HG03342 (cell line): Measurements from ENCODE around the gene SOS2.
A peak's percentile ranks its signal among the peaks of the same experiment; 100 is the strongest.

ENCODE experiments used
- ATAC-seq: cut with Tn5 transposase; IDR thresholded peaks from one replicate; pipeline ENCODE4 v1.9.1; 2021; ENCODE audit warnings: mild to moderate bottlenecking, moderate library complexity; ENCODE audit not compliant: unreplicated experiment

Gene SOS2

DNA sequence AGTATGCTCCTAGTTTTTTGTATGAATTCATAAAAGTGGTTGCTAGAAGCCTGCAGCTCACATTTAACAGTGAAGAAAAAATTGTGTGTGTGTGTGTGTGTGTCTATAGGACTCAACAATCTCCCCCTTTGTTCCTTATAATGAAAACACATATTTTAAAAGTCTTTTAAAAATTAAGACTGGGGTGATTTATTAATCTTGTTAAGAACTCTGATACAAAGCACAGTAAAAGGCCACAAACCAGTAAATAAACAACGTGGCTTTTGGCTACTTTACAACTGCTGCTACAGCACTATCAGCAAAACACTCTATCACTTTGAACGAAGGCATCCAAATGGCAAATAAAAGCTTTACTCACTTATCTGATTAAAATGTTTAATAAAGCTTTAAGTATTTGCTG lies 114.4 kb downstream of the SOS2 start:
- ATAC-seq = no peak

DNA sequence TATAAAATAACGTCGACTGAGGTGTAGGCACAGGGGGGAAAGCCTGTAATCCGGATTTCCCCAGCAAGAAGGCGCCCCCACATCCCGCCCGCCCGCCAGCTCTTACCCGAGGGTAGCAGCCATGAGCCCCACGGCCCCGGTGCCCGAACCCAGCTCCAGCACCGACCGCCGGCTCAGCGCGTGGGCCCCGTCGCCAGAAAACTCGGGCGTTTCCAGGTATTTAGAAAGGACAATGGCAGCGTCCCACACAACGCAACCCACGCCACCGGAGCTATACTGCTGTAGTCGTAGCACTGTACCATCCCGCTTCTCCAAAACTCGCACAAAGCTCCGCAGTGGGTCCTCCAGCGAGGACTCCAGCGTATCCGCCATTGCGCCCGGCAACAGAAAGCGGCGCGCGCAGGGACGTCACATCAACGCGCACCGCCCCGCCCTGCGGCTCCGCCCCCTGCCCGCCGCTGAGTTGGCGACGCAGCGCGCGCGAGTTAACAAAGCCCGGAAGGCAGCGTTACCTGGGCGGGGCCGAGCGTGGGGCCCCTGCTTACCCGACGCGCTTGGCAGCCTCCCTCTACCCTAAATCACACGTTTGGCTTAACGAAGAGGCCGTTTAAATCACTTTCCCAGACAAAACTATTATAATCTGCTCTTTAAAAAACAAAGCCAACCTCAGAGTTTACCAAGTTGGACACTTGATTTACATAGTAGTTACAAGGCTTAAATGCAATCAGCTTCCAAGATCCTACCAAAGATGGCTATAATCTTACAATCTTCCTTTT lies 115.0 kb downstream of the SOS2 start, which contains the start of gene VCPKMT:
Gene VCPKMT, minus strand, starts transcription at position 392 of the 776 bp plus-strand sequence. Its CDS starts 20 bp downstream, at position 372.
- peak; percentile 94 for ATAC-seq

GRCh38 chr14:50113381-50114035 lies 117.9 kb downstream of the SOS2 start:
- no peak for ATAC-seq

- ATAC-seq = no peak
Observed at GRCh38 chr14:50110323-50111037, 120.9 kb downstream of the SOS2 start.

- no peak for ATAC-seq
Observed at GRCh38 chr14:50109342-50109741, 122.0 kb downstream of the SOS2 start.

DNA sequence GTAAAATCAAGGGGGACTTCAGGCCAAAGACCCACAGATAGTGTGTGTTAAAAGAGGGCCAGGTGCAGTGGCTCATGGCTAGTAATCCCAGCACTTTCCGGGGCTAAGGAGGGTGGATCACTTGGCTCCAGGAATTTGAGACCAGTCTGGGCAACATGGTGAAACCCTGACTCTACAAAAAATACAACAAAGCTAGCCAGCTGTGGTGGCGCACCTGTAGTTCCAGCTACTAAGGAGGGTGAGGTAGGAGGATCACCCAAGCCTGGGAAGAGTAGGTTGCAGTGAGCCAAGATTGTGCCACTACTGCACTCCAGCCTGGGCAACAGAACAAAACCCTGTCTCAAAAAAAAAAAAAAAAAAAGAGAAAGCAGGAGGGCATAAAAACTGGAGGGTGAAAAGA lies 123.5 kb downstream of the SOS2 start:
- ATAC-seq = no peak

- no peak for ATAC-seq
Observed at GRCh38 chr14:50106178-50106577, 125.2 kb downstream of the SOS2 start.

DNA sequence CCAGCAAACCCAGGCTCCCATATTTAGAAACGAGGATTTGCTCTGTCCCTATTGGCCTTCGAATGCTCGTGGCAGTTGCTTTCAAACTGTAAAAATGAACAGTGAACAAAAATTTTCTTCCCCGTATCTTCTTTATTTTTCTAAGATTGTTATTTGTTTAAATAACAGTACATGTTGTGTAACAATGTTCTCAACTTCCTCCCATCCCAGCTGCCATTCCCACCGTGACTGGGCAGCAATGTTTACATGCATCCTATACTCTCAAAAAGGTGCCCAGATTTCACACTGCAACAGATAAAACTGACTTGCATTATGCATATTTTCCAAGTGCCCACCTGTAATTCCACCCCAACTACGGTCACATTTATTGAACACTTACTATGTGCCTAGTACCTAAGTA lies 127.8 kb downstream of the SOS2 start:
- no peak for ATAC-seq

DNA sequence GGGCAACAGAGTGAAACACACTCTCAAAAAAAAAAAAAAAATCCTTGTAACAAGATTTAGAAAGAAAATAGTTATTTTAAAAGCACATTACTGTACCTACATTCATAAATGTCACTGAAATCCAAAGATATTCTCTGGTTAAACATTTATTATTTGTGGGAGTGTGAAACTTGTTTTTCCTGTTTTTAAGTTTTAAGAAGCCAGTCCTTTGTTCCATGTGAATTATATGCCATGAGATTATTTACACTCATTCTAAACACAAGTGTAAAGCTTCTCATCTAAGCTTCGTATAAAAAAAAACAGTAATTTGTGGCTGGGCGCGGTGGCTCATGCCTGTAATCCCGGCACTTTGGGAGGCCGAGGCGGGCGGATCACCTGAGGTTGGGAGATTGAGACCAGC lies 130.0 kb downstream of the SOS2 start:
- no peak for ATAC-seq

GRCh38 chr14:50100805-50101204 lies 130.6 kb downstream of the SOS2 start:
- no peak for ATAC-seq

GRCh38 chr14:50099335-50099734 lies 132.0 kb downstream of the SOS2 start:
- ATAC-seq = no peak

DNA sequence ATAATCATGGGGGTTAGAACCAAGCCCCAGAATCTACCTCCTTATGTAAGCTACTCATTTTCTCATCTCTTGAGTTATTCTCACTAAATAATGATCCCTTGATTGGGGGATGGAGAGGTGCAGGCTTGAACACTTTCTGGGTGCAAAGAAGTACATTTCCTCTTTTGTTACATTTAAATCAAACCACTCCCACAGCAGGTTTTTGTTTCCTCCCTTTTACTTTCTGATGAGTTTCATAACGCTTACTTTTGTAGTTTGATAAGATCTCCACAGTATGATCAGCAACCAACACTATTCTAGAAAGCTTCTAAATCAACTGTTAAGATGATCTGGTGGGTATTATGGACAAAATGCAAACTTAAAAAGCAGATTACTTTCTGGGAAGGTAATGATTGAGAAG lies 135.5 kb downstream of the SOS2 start:
- ATAC-seq = no peak

DNA sequence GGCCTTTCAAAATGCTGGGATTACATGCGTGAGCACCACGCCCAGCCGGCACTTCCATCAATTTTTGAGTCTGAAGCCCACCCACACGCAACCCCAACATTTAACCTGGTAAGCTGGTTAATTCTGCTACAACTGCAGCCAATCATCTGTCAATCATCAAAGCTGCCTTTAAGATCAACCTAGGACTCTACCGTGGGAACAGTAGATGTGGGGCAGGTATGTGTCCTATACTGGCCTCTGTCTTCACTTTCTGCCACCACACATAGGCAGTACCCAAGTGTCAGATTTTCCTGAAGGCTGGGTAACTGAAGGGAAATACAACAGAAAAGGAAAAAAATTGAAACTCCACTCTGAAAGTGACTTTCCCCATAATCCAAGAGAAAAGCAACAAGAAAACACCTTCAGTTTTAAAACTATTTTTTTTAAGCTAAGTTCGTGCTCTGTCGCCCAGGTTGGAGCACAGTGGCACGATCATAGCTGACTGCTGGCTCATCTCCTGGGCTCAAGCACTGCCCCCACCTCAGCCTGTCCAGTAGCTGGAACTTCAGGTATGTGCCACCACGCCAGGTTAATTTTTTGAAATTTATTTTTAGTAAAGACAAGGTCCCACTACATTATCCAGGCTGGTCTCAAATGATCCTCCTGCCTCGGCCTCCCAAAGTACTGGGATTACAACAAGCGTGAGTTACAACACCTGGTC lies 137.2 kb downstream of the SOS2 start:
- ATAC-seq = no peak

GRCh38 chr14:50093496-50093895 lies 137.9 kb downstream of the SOS2 start:
- no peak for ATAC-seq

DNA sequence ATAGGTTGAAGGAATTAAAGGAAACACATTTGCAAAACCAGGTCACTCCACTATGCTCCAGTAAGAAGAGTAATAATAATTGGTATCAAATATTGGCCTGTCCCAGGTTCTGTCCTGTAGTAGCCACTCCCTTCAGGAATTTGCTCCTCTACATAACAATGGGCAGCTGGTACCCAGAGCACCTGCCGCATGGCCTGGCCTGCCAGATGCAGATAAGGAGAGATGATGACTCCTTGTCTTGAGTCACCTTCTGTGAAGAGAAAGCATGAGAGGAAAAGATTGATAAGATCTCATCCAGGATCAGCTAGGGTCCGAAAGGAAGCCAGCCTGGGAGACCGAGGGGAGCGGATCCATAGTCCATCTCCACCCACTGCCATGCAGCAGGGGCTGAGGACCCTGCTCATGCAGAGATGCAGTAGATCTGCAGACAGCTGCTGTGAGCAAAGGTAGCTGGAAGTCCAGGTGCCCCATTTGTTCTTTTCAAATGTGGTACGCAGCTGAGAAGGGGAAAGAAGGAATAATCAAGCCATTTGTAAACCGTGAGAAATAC lies 139.3 kb downstream of the SOS2 start:
- ATAC-seq = no peak

GRCh38 chr14:50091240-50091913 lies 140.0 kb downstream of the SOS2 start:
- no peak for ATAC-seq

DNA sequence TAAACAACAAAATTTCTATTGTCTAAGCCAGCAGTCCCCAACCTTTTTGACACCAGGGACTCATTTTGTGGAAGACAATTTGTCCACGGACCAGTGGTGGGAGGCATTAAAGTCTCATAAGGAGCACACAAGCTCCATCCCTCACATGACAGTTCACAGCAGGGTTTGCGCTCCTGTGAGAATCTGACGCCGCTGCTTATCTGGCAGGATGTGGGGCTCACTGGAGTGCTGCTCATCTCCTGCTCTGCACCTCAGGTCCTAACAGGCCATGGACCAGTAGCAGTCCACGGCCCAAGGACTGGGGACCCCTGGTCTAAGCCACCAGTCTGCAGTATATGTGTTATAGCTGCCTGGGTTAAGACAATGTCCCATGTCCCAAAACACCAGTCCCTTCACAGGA lies 142.2 kb downstream of the SOS2 start:
- ATAC-seq = no peak

DNA sequence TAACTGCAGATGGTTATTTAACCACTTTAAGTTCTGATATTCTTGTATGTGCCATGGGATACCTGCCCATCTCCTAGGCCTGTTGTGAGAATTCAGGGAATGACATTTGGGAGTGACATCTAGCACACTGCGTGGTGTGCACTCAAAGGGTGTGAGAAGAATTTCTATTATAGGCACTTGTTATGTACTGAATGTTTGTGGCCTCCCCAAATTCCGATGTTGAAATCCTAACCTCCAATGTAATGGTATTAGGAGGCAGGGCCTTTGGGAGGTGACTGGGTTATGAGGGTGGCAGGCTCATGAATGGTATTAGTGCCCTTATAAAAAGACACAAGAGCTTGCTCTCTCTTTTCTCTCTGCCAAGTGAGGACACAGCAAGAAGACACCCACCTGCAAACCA lies 142.6 kb downstream of the SOS2 start:
- no peak for ATAC-seq

DNA sequence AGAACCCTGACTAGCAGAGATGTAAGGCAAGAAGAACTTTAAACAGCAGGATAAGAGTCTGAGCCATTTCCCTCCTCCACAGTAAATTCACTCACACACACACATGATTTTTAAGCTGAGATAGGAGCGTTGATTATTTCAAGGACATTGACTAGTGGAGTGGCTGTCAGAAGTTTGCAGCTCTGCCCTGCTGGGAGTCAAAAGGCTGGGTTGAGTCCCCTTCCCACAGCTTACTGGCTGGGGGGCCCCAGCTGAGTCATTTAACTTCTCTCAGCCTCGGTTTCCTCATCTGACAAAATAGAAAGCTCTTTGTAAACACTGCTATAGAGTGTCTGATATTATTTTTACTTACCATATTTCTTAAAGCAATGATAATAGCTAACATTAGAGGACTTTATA lies 143.3 kb downstream of the SOS2 start:
- no peak for ATAC-seq

DNA sequence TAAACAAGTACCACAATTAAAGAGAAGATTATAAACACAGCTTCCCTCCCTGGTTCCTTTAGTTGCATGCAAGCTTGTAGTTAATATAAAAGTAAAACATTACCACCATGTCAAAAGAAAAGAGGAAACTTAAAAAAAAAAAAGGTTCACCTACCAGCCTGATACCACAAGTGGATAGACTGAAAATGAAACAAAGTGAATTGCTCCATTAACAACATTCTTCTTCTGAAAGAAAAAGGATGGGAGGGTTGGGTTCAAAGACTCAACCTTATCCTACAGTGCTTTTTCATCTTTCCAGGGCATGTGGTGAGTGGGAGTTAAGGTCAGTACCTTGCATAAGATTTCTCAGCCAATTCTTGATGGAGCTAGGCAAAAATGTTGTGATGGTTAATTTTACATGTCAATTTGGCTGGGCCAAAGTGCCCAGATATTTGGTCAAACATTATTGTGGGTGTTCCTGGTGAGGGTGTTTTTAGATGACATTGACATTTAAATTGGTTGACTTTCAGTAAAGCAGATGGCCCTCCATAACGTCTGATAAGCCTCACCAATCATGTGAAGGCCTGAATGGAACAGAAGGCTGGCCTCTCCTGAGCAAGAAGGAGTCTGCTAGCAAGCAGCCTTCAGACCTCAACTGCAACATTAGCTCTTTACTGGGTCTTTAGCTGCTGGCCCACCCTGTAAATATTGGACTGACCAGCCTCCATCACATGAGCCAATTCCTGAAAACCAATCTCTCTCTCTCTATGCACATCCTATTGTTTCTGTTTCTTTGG lies 143.8 kb downstream of the SOS2 start:
- no peak for ATAC-seq
